Upper lobe of left lung (tissue), 4 donors: ENCODE results near the gene RBM12.
"Not testable (repeated sequence)": the region's sequence is repeated elsewhere in the genome, so short reads cannot be mapped to it uniquely, and the experiment has no call there.

Experiments
- EP300 ChIP-seq, 4 donors: sonication (generic); formaldehyde crosslinking; IDR thresholded peaks; one replicate each; pipeline ENCODE4 v1.5.1; 2017; ENCODE audit warnings: antibody characterized with exemption in 4 of 4, control low read depth in 2 of 4
- TF ChIP-seq, protein P1 (sequence below), 6 experiments: fragments of 450-650 bp in 4 of 6; fragments of 200-600 bp in 2 of 6; sonication (generic) in 2 of 6; IDR thresholded peaks; one replicate each; pipeline ENCODE4 v1.5.1; 2016 to 2019; ENCODE audit warnings: antibody characterized with exemption in 6 of 6

DNA sequence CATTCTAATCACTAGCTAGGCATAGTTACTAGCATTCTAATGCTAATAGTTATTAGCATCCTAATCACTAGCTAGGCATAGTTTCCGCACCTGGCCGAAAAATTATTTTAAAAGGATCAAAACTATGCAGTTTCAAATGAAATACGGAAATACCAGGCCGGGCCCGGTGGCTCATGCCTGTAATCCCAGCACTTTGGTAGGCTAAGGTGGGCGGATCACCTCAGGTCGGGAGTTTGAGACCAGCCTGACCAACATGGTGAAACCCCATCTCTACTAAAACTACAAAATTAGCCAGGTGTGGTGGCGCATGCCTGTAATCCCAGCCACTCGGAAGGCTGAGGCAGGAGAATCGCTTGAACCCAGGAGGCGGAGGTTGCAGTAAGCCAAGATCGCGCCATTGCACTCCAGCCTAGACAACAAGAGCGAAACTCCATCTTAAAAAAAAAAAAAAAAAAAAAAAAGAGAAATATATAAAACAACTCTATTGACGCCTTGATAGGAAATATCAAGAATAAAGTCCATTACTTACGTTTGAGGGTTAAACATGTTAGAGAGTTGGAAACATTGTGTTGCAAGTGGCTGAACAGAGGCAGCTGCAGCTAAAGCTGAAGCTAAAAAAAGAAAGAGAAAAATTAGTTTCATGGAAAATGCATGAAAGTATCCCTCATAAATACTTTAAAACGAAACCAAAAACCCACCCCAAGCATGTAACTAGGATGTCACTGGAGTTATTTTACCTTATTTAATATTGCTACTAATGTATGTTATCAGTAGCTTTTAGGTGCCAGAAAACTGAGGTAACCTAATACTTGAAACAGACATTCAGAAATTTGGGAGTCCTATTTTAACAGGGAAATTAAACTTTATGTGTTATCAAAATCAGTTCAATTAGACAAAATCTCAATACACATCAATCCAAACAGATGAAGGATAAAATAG is 42.2 kb upstream of the RBM12 start:
- TF ChIP-seq, protein P1, sequence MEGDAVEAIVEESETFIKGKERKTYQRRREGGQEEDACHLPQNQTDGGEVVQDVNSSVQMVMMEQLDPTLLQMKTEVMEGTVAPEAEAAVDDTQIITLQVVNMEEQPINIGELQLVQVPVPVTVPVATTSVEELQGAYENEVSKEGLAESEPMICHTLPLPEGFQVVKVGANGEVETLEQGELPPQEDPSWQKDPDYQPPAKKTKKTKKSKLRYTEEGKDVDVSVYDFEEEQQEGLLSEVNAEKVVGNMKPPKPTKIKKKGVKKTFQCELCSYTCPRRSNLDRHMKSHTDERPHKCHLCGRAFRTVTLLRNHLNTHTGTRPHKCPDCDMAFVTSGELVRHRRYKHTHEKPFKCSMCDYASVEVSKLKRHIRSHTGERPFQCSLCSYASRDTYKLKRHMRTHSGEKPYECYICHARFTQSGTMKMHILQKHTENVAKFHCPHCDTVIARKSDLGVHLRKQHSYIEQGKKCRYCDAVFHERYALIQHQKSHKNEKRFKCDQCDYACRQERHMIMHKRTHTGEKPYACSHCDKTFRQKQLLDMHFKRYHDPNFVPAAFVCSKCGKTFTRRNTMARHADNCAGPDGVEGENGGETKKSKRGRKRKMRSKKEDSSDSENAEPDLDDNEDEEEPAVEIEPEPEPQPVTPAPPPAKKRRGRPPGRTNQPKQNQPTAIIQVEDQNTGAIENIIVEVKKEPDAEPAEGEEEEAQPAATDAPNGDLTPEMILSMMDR (IDR thresholded peaks at IDR 0.05) = not testable (repeated sequence)
- not testable (repeated sequence) for TF ChIP-seq EP300 (IDR thresholded peaks at IDR 0.05)
